Rectal smooth muscle tissue (tissue), 1 donor: ENCODE results near the gene KIF16B.

Experiments used
- H3K27ac ChIP-seq: one replicate; pipeline ENCODE4 v1.7.0; 2013; ENCODE audit warnings: low read depth, low read length, inconsistent platforms
- H3K27me3 ChIP-seq: one replicate; pipeline ENCODE4 v1.7.0; 2013; ENCODE audit warnings: low read length; ENCODE audit not compliant: control insufficient read depth, insufficient read depth
- H3K36me3 ChIP-seq: one replicate; pipeline ENCODE4 v1.7.0; 2013; ENCODE audit warnings: low read length; ENCODE audit not compliant: control insufficient read depth, insufficient read depth
- H3K4me1 ChIP-seq: one replicate; pipeline ENCODE4 v1.7.0; 2013; ENCODE audit warnings: low read length; ENCODE audit not compliant: control insufficient read depth, insufficient read depth
- H3K4me3 ChIP-seq: one replicate; pipeline ENCODE4 v1.7.0; 2013; ENCODE audit warnings: low read length
- H3K9ac ChIP-seq: one replicate; pipeline ENCODE4 v1.7.0; 2013; ENCODE audit warnings: low read length

KIF16B gene

DNA sequence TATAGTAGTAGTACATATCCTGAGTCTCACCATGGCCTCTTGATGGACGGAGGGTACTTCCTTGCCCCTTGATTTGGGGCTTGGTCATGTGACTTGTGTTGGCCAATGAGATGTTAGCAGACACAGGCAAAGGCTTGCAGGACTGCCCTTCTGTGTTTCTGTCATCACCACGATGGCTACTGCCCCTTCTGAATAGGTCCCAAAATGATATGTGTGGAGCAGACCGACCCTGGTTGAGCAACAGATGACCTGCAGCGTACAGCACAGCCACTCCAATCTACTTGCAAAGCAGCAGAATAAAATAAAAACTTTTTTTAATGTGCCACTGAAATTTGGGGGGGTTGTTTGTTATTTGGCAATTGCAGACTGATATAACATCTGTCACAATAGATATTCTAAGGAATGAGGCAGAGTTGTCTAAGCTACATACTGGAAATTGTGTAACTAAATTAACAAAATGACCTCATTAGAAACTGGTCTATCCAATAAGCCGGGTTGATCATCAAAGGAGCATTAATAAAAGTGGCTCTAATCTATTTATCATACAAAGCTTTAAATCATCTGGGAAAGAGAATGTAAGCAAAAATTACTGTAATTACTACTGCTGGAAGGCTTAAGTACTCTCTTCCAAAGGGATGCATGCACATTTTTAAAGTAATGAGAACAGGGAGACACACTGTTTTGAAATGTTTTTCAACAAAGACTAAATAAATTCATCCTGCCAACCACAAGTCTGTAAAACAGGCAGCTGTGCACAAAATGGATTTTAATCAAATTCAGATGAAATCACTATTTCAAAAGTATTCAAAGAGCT is 209.5 kb downstream of the KIF16B start:
- Histone ChIP-seq H3K27me3 (no peaks in the 10 kb centered on the region), H3K4me1 (no peaks in the 10 kb centered on the region), H3K27ac (no peak overlapping the region), H3K4me3 (no peak overlapping the region), H3K9ac (no peak overlapping the region), H3K36me3 (peaks cover 2% of the 10 kb centered on the region)

DNA sequence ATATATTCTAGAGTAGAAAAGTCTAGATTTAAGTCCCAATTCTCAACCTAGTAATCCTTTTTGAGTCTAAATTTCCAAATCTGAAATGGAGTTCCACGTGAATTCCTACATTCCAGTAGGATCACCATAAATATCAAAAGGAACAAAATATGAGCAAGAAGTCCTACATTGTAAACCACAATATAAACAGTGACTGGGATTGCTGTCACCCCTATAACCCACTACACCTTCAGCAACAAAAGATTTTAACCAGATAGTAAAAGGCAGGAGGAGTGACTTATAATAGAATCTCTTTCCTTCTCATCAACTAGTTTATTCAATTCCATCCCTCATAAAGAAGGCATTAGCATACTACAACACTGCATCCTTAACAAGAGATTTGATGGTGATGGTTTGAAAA is 210.6 kb downstream of the KIF16B start:
- no peak overlapping the region for H3K9ac ChIP-seq
- peaks cover 2% of the 10 kb centered on the region for H3K36me3 ChIP-seq
- no peak overlapping the region for H3K4me3 ChIP-seq
- H3K27ac ChIP-seq: no peak overlapping the region
- H3K4me1 ChIP-seq: no peaks in the 10 kb centered on the region
- H3K27me3 ChIP-seq: no peaks in the 10 kb centered on the region

DNA sequence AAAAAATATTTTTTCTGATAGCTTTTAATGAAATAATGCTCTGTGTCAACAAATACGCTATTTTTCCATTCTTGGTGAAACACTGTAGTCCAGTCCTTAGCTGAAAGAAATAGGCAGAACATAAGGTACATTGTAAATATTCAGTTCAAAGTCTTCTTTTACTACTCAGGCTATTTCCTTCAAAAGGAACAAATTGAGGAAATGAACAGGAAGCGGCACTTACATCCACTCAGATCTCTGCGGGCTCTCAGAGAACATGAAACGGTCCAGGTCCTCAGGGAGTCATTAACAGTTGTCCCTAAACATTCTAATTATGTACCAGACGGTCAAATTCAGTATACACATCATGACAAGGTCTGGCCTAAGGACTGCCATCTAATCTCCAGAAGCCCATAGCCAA is 212.6 kb downstream of the KIF16B start:
- no peaks in the 10 kb centered on the region for H3K27me3 ChIP-seq
- no peak overlapping the region for H3K4me3 ChIP-seq
- no peak overlapping the region for H3K9ac ChIP-seq
- H3K27ac ChIP-seq: no peak overlapping the region
- peaks cover 4% of the 10 kb centered on the region for H3K36me3 ChIP-seq
- no peaks in the 10 kb centered on the region for H3K4me1 ChIP-seq

DNA sequence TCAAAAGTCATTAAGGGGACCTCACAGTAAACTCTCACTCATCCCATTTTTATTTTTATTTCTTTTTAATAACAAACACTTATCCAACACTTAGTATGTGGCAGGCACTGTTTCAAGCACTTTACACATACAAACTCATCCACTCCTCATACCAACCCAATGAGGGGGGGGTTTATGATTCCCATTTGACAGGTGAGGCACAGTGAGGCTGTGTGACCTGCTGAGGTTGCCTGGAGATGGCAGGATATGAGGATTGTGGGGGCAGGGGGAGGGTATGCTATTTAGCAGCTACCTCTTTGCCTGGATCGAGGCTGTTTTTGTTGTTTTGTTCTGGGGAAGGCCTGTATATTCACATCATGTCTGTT is 219.8 kb downstream of the KIF16B start:
- no peak overlapping the region for H3K4me3 ChIP-seq
- no peak overlapping the region for H3K9ac ChIP-seq
- no peaks in the 10 kb centered on the region for H3K4me1 ChIP-seq
- H3K27me3 ChIP-seq: no peaks in the 10 kb centered on the region
- peaks cover 2% of the 10 kb centered on the region for H3K36me3 ChIP-seq
- no peak overlapping the region for H3K27ac ChIP-seq

DNA sequence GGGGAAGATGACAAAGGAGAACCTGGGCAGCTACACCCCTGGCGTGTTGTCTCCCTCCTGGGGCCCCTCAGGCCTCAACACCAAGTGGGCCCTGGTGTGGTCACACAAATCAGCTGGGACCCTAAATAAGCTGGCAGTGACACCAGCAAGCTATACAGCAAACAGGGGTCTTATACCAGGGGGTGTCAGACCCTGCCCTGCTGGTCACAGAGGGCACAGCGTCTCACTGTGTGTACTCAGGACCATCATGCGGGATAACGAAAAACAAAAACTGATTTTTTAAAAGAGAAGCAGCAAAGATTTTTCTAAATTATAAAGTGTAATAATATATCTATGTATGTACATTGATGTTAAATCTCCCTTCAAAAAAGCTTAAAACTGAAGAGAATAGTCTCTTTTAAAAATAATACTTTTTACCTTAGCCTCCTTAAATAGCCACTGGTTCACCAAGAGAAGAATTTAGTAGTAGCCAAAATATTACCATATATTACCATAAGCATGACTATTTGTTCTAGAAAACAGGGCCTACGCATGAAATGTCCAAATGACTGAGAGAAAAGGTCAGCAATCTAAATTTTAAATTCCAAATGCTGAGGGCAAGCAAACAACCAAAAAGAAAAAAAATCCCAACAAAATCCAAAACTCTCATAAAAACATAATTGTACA is 220.4 kb downstream of the KIF16B start:
- H3K27ac ChIP-seq: no peak overlapping the region

DNA sequence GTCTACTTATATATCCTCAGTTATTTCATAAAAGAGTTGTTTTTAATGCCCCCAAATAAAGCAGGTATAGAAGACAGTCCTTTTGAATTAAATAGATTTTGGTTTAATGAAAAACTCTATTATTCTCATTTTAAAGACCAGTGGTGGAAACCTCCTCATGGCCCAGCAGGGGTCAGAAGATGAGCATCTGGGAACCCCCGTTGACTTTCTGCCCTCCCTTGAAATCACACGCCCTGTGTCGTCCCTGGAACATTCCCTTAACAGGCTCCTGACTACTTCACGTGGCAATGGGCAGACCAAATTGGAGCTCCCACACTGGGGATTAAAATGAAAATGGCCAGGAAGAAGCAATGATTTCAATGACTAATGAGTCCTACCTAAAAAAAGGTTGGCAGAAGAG is 220.9 kb downstream of the KIF16B start:
- Histone ChIP-seq H3K36me3 (peaks cover 2% of the 10 kb centered on the region), H3K4me1 (no peaks in the 10 kb centered on the region), H3K9ac (no peak overlapping the region), H3K27ac (no peak overlapping the region), H3K4me3 (no peak overlapping the region), H3K27me3 (no peaks in the 10 kb centered on the region)

More for the DNA sequence above, 220.4 kb downstream of the KIF16B start:
- H3K4me3 ChIP-seq: no peak overlapping the region
- peaks cover 2% of the 10 kb centered on the region for H3K36me3 ChIP-seq
- H3K4me1 ChIP-seq: no peaks in the 10 kb centered on the region
- no peak overlapping the region for H3K9ac ChIP-seq
- no peaks in the 10 kb centered on the region for H3K27me3 ChIP-seq

DNA sequence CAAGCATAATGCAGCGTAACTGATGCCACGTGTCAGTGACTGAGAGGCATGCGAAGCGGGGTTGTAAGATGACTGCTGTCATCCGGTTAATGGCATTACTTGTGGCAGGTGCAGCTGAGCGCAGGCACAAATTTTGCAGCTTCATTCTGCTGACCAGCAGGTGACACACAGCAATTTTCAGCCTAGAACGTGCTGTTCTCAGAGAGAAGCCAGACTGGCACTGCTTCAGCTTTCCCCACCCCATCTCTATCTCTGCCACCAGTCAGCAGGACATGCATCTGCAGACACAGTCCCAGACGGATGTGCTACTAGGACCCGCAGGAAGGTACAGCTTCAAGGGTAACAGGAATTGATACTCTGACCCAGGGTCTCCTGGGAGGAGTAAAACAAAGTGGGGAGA is 221.8 kb downstream of the KIF16B start:
- no peak overlapping the region for H3K27ac ChIP-seq

DNA sequence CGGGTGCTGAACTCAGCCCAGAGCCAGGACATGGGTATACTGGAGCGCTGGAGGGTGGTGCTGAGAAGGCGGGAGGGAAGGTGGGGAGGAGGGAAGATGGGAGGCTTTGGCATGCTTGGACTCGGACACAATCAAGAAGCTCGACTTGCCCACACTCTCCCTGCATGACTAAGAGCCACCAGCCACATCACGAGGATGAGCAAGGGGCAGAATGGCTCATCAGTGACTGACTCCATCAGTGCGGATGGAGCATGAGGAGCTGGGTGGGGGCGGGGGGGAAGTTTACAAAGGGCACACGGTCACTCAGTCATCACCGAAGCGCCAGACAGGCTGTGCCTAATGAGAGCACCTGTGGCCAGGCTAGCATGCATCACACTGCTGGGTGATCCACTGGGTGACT is 222.8 kb downstream of the KIF16B start:
- Histone ChIP-seq H3K9ac (no peak overlapping the region), H3K4me1 (no peaks in the 10 kb centered on the region), H3K27me3 (no peaks in the 10 kb centered on the region), H3K36me3 (no peaks in the 10 kb centered on the region), H3K27ac (no peak overlapping the region), H3K4me3 (no peak overlapping the region)

More for the DNA sequence above, 221.8 kb downstream of the KIF16B start:
- Histone ChIP-seq H3K36me3 (peaks cover 2% of the 10 kb centered on the region), H3K27me3 (no peaks in the 10 kb centered on the region), H3K4me1 (no peaks in the 10 kb centered on the region), H3K9ac (no peak overlapping the region), H3K4me3 (no peak overlapping the region)

DNA sequence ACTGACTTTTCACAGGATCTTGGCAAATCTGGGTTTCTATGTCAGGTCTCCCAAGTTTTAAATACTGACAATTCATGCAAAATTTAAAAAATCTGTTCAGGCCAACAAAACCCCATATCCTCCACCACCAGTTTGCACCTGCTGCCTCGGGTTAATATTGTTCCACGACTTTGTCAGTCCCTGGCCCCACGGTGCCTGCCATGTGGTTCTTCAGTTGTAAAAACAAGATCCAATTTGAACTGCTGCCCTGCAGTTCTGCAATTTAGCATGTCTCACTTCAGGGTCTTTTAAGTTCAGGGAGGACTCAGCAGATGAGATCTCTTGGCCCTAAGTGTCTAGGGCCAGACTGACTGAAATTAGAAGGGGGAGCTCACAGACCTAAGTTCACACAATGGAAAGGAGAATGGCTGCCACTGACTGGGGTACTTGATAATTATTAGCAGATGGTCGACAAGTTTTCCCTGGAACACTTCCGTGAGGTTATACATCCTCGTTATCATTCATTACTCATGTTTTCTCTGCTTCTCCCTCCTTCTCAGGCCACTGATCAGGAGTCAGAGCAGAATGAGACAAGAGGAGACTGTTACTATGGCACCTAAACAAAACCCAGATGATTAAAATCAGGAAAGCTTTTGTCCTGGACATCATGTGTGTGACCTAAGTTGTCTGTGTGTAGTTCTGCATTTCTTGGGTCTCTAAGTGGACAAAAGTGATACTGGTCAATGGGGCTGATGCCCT is 223.6 kb downstream of the KIF16B start:
- H3K27me3 ChIP-seq: no peaks in the 10 kb centered on the region
- no peak overlapping the region for H3K9ac ChIP-seq
- no peaks in the 10 kb centered on the region for H3K36me3 ChIP-seq
- no peak overlapping the region for H3K27ac ChIP-seq
- no peak overlapping the region for H3K4me3 ChIP-seq
- H3K4me1 ChIP-seq: no peaks in the 10 kb centered on the region

DNA sequence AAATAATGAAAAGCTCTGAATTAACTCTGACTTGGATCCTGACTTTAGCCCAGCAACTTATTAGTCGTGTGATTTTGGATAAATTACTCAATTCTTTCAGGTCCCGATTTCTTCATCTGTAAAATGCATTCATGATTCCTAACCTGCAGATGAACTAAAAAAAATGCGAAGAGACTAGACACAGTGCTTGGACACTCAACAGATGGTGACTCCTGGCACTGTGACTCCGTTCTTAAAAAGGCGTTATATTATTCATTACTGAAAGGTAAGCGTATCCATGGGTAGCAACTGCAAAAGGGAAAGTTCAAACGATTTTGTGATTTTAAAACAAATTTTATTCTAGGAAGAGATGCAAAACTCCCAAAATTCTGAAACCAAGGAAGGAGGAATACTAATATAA is 226.3 kb downstream of the KIF16B start:
- H3K27ac ChIP-seq: no peak overlapping the region

DNA sequence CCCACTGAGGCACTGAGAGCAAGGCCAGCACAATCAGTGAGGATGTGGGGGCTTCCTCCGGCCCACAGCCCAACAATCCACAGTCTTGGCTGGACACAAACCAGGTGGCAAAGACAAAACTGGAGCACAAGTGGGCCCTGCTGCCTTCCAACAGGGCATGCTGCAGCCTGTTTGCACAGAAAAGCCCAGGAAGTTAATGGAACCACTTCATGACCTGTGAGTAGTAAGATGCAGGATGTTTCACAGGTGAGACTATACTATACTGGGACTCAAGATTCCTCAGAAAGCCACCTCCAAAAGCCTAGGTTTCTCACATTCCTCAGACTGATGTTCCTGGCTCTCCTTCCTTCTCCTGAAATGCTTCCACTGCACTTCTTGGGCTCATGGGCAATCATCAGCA is 235.5 kb downstream of the KIF16B start:
- no peak overlapping the region for H3K27ac ChIP-seq
- no peaks in the 10 kb centered on the region for H3K36me3 ChIP-seq
- no peaks in the 10 kb centered on the region for H3K27me3 ChIP-seq

More for the DNA sequence above, 226.3 kb downstream of the KIF16B start:
- Histone ChIP-seq H3K36me3 (no peaks in the 10 kb centered on the region), H3K4me1 (no peaks in the 10 kb centered on the region), H3K27me3 (no peaks in the 10 kb centered on the region), H3K9ac (no peak overlapping the region), H3K4me3 (no peak overlapping the region)

DNA sequence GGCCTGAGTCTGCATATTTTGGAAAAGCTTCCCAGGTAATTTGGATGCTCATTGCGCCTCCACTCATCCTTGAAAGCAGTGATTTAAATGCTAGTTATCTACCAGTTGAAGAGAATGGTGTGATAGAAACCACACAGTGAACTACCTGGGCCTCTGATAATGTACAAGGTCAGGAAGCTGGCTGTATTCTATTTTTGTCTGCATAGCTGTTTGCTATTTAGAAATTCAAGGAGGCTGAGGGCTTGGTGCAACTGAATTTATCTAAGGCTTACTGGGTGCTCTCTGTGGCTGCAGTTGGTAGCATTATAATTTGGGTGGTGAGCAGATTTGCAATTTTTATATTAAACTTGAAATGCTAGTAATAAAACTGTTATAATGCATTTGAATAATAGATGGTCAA is 245.6 kb downstream of the KIF16B start:
- Histone ChIP-seq H3K4me1 (no peaks in the 10 kb centered on the region), H3K27ac (no peak overlapping the region), H3K9ac (no peak overlapping the region), H3K4me3 (no peak overlapping the region), H3K27me3 (no peaks in the 10 kb centered on the region), H3K36me3 (no peaks in the 10 kb centered on the region)

More for the DNA sequence above, 235.5 kb downstream of the KIF16B start:
- H3K9ac ChIP-seq: no peak overlapping the region
- no peak overlapping the region for H3K4me3 ChIP-seq
- H3K4me1 ChIP-seq: no peaks in the 10 kb centered on the region
